PC-3 (cell line): ENCODE data around the gene FAM107B. TPM values are rescaled to one million over a fixed set of nuclear protein-coding genes. Genes with fewer than 3 reads are reported as not detected.

Experiments
- ATAC-seq: fragments of 200-7000 bp; cut with Tn5 transposase; 2 replicates; pipeline ENCODE4 v1.9.1; 2020; ENCODE audit warnings: mild to moderate bottlenecking, moderate library complexity
- BruUV-seq: library from RNA; stranded (reverse); fragments of 400-500 nt; replicated peaks from 2 replicates; lab custom pipeline; 2021; lab: Mats Ljungman, UMichigan
- CTCF ChIA-PET: fragments of 300-600 bp; sonication (Branson Sonifier 250); formaldehyde crosslinking; loops from one replicate; lab custom pipeline; 2022; ENCODE audit warnings: antibody characterized with exemption; lab: Charles Lee
- POLR2A ChIA-PET: fragments of 300-600 bp; sonication (Branson Sonifier 250); formaldehyde crosslinking; loops from one replicate; lab custom pipeline; 2022; ENCODE audit warnings: antibody characterized with exemption; ENCODE audit not compliant: unreplicated experiment; lab: Charles Lee
- DNase-seq: peaks from one replicate; pipeline ENCODE4 v3.0.0-alpha.2; 2015
- H2AFZ ChIP-seq: fragments of 300-600 bp; sonication (generic); 2 replicates; pipeline ENCODE4 v1.6.0; 2016; ENCODE audit warnings: antibody characterized with exemption, low read length
- H3F3A ChIP-seq: fragments of 300-600 bp; sonication (generic); one replicate; pipeline ENCODE4 v1.6.0; 2017; ENCODE audit warnings: antibody characterized with exemption, low read length, control low read depth, mild to moderate bottlenecking; ENCODE audit not compliant: unreplicated experiment
- H3K27ac ChIP-seq: fragments of 300-600 bp; sonication (generic); 2 replicates; pipeline ENCODE4 v1.5.1; 2016; ENCODE audit warnings: mild to moderate bottlenecking, low read length
- H3K27me3 ChIP-seq: fragments of 300-600 bp; sonication (generic); 2 replicates; pipeline ENCODE4 v1.6.1; 2016; ENCODE audit warnings: low read length, mixed read lengths
- H3K36me3 ChIP-seq: fragments of 300-600 bp; sonication (generic); 2 replicates; pipeline ENCODE4 v1.6.1; 2016; ENCODE audit warnings: low read depth, mixed run types, low read length, mixed read lengths
- H3K4me1 ChIP-seq: fragments of 300-600 bp; sonication (generic); 2 replicates; pipeline ENCODE4 v1.5.1; 2016; ENCODE audit warnings: low read length; ENCODE audit not compliant: insufficient read depth
- H3K4me2 ChIP-seq: fragments of 300-600 bp; sonication (generic); 2 replicates; pipeline ENCODE4 v1.6.0; 2016; ENCODE audit warnings: low read length
- H3K4me3 ChIP-seq: fragments of 300-600 bp; sonication (generic); 2 replicates; pipeline ENCODE4 v1.5.1; 2016; ENCODE audit warnings: mild to moderate bottlenecking, low read length, mixed read lengths
- H3K79me2 ChIP-seq: fragments of 300-600 bp; sonication (generic); 2 replicates; pipeline ENCODE4 v1.6.1; 2017; ENCODE audit warnings: low read length, mixed read lengths
- H3K9ac ChIP-seq: fragments of 300-600 bp; sonication (generic); 2 replicates; pipeline ENCODE4 v1.6.0; 2016; ENCODE audit warnings: mild to moderate bottlenecking, low read length
- H3K9me2 ChIP-seq: fragments of 300-600 bp; sonication (generic); replicated peaks from 2 replicates; pipeline ENCODE4 v1.6.1; 2016; ENCODE audit warnings: mixed run types, low read length, mixed read lengths
- H3K9me3 ChIP-seq: fragments of 300-600 bp; sonication (generic); 2 replicates; pipeline ENCODE4 v1.6.1; 2016; ENCODE audit warnings: low read length, mixed read lengths
- H4K20me1 ChIP-seq: fragments of 300-600 bp; sonication (generic); 2 replicates; pipeline ENCODE4 v1.6.1; 2016; ENCODE audit warnings: low read length, mixed read lengths
- EZH2 ChIP-seq: fragments of 300-600 bp; sonication (generic); IDR thresholded peaks from one replicate; pipeline ENCODE4 v1.6.1; 2017; ENCODE audit warnings: antibody characterized with exemption, mild to moderate bottlenecking, low read length; ENCODE audit not compliant: unreplicated experiment
- EZH2phosphoT487 ChIP-seq: fragments of 300-600 bp; sonication (generic); IDR thresholded peaks from 2 replicates; pipeline ENCODE4 v1.6.1; 2018; ENCODE audit warnings: mild to moderate bottlenecking, antibody characterized with exemption, low read length, borderline replicate concordance
- intact Hi-C: fragments of 100-400 bp; cut with micrococcal nuclease; formaldehyde crosslinking; loops from 2 replicates; pipeline ENCODE4 v1.9.0; 2023
- total RNA-seq: library from RNA; depleted of rRNA; stranded (reverse); fragments of >200 nt; gene quantifications from 2 replicates; pipeline ENCODE4 v1.2.3, GENCODE V29; 2014
- TF ChIP-seq, protein P1 (sequence below): fragments of 300-600 bp; sonication (generic); conservative IDR thresholded peaks from 2 replicates; pipeline ENCODE4 v1.5.1; 2017; ENCODE audit warnings: antibody characterized with exemption, low read depth, mild to moderate bottlenecking, low read length

Gene FAM107B
- total RNA-seq, 1 experiment from 2014 or later, result 36.6 TPM

DNA sequence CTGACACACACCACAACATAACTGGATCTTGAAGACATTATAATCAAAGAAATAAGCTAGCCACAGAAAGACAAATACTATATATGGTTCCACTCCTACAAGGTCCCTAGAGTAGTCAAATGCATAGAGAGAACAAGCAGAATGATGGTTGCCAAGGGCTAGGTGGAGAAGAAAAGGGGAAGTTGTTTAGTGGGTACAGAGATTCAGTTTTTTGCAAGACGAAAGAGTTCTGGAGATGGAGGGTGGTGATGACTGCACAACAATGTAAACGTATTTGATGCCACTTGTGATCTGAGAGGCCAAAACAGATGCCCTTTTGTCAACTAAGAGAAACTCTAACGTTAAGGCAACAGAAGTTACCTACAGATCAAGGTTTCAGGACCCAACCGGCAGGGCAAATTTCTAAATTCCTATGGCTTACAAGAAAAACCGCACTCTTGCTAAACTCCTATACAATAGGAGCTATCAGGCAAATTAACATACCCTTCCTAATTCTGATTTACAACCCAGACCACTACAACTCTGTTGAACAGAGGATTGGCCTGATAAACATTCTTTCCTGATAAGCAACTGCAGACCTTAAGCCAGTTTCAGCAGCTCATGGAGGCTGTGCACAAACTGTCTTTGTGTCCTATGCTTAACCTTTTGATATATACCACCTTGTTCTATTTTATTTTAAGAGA lies 69.0 kb downstream of the FAM107B start:
- no peak for ATAC-seq
- Histone ChIP-seq H3K27ac (no peak overlapping the region), H3K4me3 (no peak overlapping the region), H3K4me2 (no peak overlapping the region), H3F3A (no peaks in the 10 kb centered on the region), H3K9me2 (no peaks in the 10 kb centered on the region), H4K20me1 (no peaks in the 10 kb centered on the region), H3K36me3 (no peaks in the 10 kb centered on the region), H3K9me3 (no peaks in the 10 kb centered on the region), H2AFZ (no peak overlapping the region), H3K4me1 (no peaks in the 10 kb centered on the region), H3K27me3 (no peaks in the 10 kb centered on the region), H3K79me2 (no peaks in the 10 kb centered on the region), H3K9ac (no peak overlapping the region)
- ChIA-PET CTCF (no interaction called here), POLR2A (no interaction called here)
- intact Hi-C loops, result no loop called here
- BruUV-seq, result no TSS peak
- TF ChIP-seq EZH2 (no peak), EZH2phosphoT487 (no peak)
- TF ChIP-seq, protein P1, sequence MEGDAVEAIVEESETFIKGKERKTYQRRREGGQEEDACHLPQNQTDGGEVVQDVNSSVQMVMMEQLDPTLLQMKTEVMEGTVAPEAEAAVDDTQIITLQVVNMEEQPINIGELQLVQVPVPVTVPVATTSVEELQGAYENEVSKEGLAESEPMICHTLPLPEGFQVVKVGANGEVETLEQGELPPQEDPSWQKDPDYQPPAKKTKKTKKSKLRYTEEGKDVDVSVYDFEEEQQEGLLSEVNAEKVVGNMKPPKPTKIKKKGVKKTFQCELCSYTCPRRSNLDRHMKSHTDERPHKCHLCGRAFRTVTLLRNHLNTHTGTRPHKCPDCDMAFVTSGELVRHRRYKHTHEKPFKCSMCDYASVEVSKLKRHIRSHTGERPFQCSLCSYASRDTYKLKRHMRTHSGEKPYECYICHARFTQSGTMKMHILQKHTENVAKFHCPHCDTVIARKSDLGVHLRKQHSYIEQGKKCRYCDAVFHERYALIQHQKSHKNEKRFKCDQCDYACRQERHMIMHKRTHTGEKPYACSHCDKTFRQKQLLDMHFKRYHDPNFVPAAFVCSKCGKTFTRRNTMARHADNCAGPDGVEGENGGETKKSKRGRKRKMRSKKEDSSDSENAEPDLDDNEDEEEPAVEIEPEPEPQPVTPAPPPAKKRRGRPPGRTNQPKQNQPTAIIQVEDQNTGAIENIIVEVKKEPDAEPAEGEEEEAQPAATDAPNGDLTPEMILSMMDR, result no peak
- DNase-seq, result no peak

- POLR2A ChIA-PET, result no interaction called here
- BruUV-seq, result no TSS peak
Observed at GRCh38 chr10:14703631-14704001, 71.1 kb downstream of the FAM107B start.

DNA sequence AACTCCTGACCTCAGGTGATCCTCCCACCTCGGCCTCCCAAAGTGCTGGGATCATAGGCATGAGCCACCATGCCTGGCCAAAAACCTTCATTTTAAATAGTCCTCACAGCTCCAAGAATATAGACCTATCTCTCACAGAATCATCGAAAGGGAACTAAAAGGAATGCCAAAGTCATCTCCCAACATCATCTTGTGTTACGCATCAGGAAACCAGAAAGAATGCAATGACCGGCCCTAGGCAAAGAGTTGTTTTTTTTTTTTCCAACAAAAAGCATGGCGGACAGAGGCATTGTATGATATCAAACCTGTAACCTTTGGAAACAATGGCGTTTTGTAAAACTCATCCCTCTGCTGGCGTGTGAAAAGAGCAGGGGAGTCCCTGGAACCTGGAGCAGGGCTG lies 73.2 kb downstream of the FAM107B start:
- ChIA-PET POLR2A (no interaction called here), CTCF (no interaction called here)

More at GRCh38 chr10:14703631-14704001, 71.1 kb downstream of the FAM107B start:
- no peaks in the 10 kb centered on the region for H3K36me3 ChIP-seq
- no peaks in the 10 kb centered on the region for H4K20me1 ChIP-seq
- H3K9me2 ChIP-seq, result no peaks in the 10 kb centered on the region
- H3K4me2 ChIP-seq, result no peak overlapping the region
- H3K27ac ChIP-seq, result no peak overlapping the region
- H3K27me3 ChIP-seq, result no peaks in the 10 kb centered on the region
- no peaks in the 10 kb centered on the region for H3F3A ChIP-seq
- H3K4me3 ChIP-seq, result no peak overlapping the region
- TF ChIP-seq EZH2 (no peak), EZH2phosphoT487 (no peak)
- TF ChIP-seq, protein P1, result no peak
- intact Hi-C loops, result no loop called here
- H3K79me2 ChIP-seq, result no peaks in the 10 kb centered on the region
- H3K4me1 ChIP-seq, result no peaks in the 10 kb centered on the region
- ATAC-seq, result no peak
- no peaks in the 10 kb centered on the region for H3K9me3 ChIP-seq
- H3K9ac ChIP-seq, result no peak overlapping the region
- CTCF ChIA-PET, result no interaction called here
- H2AFZ ChIP-seq, result no peak overlapping the region
- no peak for DNase-seq

More for the DNA sequence above, 73.2 kb downstream of the FAM107B start:
- intact Hi-C loops, result no loop called here
- Histone ChIP-seq H3K4me3 (no peak overlapping the region), H3K79me2 (no peaks in the 10 kb centered on the region), H3K4me2 (no peak overlapping the region), H3F3A (no peaks in the 10 kb centered on the region), H2AFZ (no peak overlapping the region), H3K27ac (no peak overlapping the region), H3K9me3 (no peaks in the 10 kb centered on the region), H3K4me1 (no peaks in the 10 kb centered on the region), H3K9ac (no peak overlapping the region), H3K9me2 (no peaks in the 10 kb centered on the region), H3K27me3 (no peaks in the 10 kb centered on the region), H4K20me1 (no peaks in the 10 kb centered on the region), H3K36me3 (no peaks in the 10 kb centered on the region)
- no peak for TF ChIP-seq EZH2
- TF ChIP-seq EZH2phosphoT487, result no peak
- TF ChIP-seq, protein P1, result no peak
- ATAC-seq, result no peak
- no peak for DNase-seq
- no TSS peak for BruUV-seq
